GM18508 (cell line): Measurements from ENCODE around the gene IFIT1B.
"Not testable (repeated sequence)": the region's sequence is repeated elsewhere in the genome, so short reads cannot be mapped to it uniquely, and the experiment has no call there.

Source experiments
- ATAC-seq: cut with Tn5 transposase; IDR thresholded peaks from one replicate; pipeline ENCODE4 v1.9.1; 2021; ENCODE audit warnings: moderate number of reproducible peaks; ENCODE audit not compliant: insufficient read depth, unreplicated experiment

IFIT1B gene

DNA sequence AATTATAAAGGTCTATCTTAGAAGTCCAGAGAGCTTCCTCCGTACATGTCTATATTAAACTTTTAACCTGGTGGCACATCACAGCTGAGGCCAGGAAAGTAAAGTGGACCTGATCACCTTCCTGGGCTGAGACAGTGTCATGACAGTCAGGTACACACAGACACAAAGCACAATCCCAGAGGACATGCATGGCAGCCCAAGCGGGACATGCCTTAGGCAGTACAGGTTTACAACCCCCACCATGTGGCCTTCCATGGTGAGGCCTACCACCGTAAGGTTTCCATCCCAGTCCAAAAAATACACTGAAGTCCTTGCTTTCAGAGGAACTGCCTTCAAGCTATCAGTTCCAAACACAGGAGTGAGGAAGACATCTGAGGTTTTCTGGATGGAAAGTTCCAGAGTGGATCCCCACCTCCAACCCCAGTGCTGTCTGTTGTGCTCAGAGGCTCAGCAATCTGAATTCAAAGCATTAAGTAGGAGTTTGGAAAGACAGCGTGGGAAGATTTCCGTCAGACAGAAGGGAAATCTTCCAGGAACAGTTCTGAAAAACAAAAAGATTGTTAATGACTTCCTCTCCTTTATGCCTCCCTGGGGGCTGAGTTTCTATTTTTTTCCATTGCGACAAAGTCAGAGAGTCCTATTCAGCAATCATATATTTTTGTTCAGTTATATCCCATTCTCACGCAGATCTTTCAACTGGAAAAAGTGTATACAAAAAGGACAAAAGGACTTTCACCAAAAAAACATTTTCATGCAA is 30.0 kb upstream of the IFIT1B start:
- no peak for ATAC-seq

DNA sequence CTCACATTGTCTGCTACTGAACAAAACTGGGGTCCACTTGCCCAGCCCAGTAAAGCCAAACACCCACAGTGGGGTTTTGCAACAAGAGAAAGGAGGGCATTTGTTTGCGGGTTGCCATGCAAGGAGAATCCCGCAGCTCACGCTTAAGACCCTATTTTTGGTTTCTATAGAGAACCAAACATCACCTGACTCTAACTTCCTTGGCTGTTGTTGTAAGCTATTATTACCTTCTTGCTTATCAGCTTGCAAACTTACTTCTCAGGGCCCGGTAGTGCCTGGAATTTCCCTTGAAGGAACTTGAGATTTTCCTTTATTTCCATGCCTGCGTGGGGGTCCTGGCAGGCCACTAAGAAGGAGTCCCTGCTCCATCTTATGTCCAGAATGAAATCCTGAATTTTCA is 29.4 kb upstream of the IFIT1B start:
- no peak for ATAC-seq

DNA sequence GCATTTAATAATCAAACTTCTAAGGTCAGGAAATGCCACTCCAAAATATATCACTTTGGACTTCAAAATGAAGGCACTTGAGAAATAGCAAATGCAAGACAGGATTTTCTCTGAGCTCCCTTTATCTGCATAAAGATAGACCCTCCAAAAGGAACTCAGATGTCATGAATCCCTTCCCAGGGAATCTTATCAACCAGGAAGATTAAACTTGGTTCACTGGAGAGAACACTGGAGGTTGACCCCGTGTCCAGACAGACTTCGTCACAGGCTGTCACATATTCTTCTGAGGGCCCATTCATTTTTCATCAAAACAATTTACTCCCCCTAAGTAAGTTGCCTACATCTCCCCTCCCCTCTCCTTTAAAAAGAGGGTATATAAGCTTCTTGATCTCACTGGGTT is 28.9 kb upstream of the IFIT1B start:
- no peak for ATAC-seq

DNA sequence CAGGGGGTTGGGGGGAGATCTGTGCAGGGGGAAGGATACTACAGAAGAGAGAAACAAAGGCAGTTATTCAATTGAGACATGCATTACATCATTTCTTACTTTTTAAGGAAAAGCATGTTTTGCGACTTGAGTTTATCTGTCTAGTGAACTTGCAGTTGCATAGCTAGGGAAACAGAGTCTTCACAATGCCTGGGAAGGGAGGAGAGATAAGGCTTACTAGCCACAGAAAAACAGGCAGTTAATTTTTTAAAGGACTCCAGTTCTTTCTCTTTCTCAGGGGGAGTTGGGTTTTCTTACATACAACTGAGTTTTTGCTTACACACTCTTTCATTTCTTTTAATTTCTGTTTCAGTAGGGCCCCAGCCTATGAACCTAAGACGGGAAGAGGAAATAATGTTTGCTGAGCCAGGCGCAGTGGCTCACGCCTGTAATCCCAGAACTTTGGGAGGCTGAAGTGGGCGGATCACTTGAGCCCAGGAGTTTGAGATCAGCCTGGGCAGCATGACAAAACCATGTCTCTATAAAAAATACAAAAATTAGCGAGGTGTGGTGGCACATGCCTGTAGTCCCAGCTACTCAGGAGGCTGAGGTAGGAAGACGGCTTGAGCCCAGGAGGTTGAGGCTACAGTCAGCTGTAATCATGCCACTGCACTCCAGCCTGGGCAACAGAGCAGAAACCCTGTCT is 27.1 kb upstream of the IFIT1B start:
- ATAC-seq, result not testable (repeated sequence)

DNA sequence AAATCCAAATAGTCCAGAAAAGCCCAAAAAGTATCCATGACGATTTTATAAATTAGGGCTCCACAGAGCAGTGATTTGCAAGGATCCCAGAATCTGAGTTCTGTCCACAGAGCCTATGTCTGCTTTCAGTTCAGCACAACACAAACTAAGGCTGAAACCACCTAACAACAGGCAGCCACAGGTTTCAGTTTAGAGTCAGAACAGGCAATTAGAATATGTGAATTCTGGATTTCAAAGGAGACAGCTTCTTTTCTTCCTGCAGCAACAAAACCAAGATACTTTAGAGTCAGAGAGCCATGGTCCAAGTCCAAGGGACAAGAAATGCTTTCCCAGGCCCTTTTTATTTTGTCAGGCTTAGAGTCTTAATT is 26.5 kb upstream of the IFIT1B start:
- peak; percentile 63 for ATAC-seq

DNA sequence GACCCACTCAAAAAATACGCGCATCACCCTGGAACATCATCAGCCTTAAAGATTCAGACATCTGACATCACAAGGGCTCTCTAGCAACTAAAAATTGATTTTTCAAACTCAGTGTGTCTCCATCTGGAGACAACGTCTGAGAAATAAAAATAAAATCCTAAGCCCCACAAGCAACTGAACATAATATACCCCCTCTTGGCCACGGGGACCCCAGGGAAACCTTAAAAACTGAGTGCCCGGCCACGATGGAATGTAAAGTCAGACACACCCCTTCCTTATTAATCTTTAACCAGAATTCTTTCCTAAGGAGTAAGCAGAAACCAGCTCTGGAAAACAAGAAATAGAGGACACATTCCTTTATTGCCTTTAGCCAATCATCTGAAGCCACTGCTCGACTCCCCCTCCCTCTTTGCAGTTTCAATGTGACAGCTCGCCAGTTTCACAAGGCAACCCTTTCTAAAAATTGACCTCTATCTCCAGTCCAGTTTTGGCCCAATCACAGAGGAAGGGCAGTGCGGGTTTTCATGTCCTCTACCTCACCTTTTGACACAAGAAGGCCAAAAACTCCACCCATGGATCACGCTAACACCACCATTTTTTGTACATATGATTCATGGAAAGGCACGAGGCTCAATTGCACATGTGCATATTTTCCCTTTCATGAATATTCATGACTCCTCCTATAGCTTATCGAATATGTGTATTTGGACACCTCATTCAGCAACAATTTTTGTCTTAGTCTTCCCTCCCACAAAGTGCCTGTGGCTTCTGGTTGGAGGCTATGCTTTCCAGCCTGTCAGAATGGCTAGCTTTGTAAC is 25.9 kb upstream of the IFIT1B start:
- no peak for ATAC-seq

DNA sequence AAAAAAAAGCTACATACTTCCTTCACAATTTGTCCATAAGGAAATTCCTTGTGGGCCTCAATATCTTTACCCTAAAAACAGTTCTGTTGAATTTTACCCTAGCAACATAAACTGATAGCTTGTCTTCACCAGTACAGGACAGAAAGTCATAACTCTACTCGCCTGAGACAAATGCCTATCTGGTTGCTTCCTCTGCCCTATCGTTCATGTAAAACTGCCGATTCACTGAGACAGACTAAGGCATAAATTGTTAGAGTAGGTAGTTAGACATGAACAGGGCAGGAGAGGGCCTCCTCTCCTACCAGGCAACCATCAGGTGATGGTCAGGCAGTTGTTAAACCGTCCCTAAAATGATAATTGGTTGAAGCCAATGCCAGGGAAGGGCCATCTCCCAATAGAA is 25.1 kb upstream of the IFIT1B start:
- no peak for ATAC-seq

DNA sequence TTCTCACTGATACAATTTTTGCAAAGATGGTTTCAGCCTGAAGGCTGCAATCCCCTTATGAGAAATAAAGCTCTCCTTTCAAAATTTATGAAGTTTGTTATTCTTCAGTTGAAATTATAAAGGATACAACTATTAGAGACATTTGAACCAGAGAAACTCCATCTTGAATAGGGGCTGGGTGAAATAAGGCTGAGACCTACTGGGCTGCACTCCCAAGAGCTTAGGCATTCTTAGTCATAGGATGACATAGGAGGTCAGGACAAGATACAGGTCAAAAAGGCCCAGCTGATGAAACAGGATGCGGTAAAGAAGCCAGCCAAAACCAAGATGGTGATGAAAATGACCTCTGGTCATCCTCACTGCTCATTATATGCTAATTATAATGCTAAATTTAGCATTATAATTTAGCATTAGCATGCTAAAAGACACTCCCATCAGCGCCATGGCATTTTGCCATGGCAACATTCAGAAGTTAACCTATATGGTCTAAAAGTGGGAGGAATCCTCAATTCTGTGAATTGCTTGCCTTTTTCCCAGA is 22.4 kb upstream of the IFIT1B start:
- ATAC-seq, result no peak

DNA sequence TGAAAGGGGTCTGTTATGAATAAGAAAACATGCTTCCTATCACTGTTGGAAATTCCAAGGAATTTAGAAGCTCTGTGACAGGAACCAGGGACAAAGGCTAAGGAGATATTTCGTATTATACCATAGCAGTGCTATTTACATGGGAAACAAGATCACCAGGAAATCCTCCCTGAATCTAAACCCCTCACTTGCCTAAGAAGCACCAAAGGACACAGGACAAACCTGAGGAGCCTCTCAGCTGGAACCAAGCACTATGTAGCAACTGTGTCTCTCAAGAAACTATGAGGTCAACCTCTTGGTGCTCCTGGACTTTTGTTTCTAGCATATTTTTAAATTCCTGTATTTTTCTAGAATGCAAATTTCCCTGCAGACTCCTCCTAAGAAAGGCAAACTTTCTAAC is 20.8 kb upstream of the IFIT1B start:
- ATAC-seq, result no peak

DNA sequence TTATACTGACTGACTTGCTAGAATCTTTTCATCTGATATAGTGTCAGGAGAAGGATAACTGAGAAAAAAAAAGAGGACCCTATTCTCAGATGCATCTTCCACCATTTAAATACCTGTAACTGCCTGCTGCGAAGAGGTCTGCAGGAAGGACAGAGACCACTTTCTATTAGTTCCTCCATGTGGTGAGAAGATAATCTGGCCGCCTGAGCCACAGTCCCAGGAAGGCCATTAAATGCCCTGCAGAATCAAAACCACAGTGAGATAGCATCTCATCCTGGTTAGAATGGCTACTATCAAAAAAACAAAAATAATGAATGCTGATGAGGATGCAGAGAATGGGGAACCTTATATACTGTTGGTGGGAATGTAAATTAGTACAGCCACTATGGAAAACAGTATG is 19.9 kb upstream of the IFIT1B start:
- ATAC-seq, result no peak

DNA sequence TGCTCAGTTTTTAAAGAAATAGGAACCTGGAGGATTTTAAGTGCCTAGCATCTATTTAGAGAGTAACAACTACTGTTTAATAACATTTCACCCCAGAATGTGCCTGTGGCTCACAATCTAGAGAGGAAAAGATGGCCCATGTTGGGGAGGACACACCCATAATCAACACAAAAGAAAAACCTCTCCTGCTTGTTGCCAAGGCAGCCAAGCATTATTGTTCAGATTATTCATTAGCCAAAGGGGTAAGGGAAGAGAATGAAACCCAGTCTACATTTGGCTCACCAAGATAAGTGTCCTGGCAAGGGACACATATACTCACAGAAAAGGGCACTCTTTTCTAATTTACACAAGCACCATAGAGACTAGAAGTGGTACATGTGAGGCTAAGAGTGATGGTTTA is 17.7 kb upstream of the IFIT1B start:
- no peak for ATAC-seq

DNA sequence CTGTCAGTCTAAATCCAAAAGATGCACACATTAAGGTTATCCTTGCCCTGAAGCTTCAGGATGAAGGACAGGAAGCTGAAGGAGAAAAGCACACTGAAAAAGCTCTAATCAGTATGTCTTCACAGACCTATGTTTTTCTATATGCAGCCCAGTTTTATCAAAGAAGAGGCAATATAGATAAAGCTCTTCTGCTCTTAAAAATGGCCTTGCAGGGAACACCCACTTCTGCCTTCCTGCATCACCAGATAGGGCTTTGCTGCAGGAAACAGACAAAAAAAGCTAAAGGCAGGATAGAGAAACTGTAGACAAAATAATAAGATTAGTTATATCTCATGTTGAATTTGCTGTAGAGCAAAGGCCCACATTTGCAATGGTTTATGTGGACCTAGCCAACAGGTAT is 14.9 kb upstream of the IFIT1B start:
- no peak for ATAC-seq

DNA sequence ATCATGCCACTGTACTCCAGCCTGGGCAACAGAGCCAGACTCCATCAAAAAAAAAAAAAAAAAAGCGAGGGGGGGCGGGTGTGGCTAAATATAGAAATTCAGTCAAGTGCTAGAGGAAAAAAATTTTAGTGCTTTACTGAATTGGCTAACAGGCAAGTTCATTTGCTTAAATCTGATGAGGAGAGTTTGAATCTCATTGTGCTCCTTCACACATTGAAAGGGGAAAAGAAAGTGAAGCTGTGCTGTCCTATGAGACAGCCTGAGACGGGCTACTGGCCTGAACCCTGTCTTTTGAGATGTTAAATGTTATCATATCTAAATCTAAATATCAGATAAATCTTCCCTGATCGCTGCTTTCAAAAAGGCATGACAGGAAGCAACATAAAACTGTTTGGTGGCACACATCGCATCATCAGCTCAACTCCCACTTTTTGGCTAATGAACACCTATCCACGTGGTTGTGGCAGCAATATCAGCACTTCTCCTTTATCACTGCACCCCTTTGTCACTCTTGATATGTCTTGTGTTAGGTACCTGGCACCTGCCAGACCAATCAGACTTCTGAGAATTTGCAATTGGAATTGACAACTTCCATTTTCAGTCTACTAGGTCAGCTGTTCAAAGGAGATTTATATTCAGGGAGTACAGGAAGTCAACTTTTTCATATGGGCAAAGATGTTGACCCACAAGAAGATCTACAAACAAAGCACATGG is 14.0 kb upstream of the IFIT1B start:
- ATAC-seq, result no peak

DNA sequence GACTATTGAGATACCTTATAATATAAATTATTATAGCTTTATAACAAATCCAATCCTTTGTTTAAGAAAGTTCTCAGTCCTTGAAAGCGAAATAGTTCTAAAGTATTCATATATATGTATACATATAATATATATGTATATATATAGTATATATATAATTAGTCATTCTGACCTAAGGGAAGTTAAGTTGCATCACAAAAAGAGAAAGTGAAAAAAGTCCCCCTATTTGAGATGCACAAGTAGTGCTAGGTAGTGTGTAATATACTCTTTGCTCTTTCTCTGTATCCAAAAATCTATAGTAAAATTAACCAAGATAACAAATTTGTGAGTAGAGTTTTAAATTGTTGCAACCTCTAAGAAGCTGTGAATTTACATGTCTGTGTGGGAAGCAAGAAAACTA is 13.3 kb upstream of the IFIT1B start:
- no peak for ATAC-seq

DNA sequence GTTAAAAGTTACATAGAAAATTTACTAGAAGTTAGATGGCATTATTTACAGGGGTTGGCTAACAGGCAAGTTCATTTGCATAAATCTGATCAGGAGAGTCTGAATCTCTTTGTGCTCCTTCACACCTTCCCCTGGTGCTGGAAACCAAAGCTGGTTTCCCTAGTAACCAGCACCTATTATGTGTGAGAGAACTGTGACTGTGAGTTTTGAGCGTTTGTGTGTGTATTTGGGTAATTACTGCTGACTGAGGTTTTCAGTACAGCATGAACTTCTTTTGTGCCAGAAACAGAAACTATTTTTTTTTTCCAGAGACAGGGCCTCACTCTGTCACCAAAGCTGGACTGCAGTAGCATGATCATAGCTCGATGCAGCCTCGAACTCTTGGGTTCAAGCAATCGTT is 10.3 kb upstream of the IFIT1B start:
- ATAC-seq, result peak; percentile 37

DNA sequence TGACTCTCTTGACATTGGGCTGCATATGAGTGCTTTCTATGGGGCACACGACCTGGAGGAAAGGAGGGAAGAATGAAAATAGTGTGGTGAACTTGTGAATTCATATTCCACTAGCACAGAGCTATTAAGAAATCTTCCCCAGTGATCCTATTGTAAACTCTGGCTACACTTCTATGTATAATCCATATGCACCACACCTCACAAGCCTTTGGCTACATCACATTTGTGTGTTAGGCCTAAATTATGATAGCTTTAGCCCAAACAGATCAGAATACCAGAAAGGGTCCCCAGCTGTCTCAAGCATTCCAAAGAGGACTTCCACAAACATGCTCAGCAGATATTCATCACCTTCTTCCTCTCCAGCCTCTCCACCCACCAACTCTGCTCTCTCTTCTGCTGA is 9.7 kb upstream of the IFIT1B start:
- no peak for ATAC-seq

DNA sequence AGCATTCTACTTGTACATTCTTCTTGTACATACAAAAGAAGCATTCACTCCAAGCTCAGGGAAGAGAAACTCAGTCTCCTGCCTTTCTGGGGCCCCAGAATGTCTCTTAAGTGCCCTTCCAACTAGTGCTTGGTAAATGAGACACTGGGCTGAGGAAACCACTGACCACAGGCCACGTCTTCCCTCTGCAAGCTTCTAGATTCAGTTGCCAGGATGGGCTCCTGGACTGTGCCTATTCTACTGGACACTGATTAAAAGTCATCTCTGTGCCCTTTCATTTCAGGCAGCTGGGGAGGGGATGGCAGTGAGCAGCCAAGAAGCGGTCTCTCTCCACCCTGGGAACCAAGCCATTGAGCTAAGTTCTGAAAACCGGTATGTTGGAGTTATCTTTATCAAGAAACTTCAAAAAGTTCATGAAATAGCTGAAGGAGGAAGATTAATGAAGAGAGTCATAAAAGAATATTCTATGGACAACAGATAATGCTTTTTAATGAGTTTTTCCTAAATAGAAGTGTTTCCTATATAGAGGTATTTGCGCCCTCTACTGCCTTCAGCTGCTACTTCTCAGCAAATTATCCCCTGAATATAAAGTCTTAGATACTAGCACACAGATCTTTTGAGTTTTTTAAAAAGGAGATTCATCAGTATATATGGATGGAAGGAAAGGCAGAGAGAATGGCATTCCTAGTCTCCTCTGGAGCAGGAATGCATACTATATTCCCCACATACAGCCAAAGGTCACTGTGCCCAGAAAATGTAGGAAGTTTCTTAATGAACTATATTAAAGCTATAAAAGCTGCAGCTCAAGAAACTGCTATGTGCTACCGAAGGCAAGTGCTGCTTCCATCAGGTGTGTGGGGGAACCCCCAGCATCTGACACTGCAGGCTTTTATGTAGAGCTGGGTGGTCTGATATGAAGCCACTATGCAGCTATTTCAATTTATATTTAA is 8.4 kb upstream of the IFIT1B start:
- ATAC-seq, result no peak

DNA sequence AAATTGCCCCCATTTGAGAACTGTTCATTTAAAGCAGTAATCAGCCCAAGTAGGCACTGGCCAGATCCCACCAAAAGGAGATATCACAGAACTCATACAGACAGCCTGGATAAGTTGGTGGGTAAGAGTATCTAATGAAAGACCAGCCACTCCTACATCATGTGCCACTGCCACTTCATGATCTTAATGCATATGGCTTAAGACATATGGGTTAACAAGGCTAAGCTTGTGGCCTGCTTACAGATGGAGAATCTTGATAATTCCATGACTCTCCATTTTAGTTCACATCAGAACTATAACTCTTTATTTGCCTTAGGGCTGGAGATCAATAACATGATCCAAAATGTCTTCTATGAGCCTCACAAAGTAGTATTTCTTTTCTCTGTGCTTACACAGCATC is 6.8 kb upstream of the IFIT1B start:
- no peak for ATAC-seq

DNA sequence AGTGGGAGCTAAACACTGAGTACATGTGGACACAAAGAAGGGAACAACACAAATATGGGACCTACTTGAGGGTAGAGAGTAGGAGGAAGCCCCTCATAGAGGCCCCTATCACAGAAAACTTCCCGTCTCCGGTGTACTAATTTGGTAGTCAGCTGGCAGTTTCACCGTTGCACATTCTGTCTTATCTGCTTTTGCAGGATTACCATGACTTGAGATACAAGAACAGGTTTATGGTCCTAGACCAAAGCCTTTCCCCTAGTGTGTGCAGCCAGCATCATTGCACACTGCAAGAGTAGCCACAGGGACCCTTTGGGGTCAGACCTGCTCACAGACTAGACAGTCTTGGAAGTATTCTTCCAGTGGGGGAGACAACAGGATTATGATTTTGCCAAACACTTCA is 5.9 kb upstream of the IFIT1B start:
- ATAC-seq, result no peak
